Renal cortex interstitium (tissue), 11 donors: ENCODE measurements around the gene COA1. TPM values are rescaled to one million over a fixed set of nuclear protein-coding genes. Genes with fewer than 3 reads are reported as not detected.
A peak's percentile ranks its signal among the peaks of the same experiment; 100 is the strongest.
"Not testable (repeated sequence)": the region's sequence is repeated elsewhere in the genome, so short reads cannot be mapped to it uniquely, and the experiment has no call there.

Experiments used
- DNase-seq, 11 donors: peaks; one replicate each; pipeline ENCODE4 v3.0.0-alpha.2; 2013; ENCODE audit warnings: low read depth in 9 of 11, low spot score in 4 of 11; ENCODE audit errors: extremely low read depth in 1 of 11
- polyA plus RNA-seq, 3 donors: library from polyadenylated mRNA; unstranded; fragments of 120-200 nt; gene quantifications; one replicate each; pipeline ENCODE4 v1.2.1, GENCODE V29; 2013; ENCODE audit not compliant: insufficient read length in 3 of 3

Gene COA1
- polyA plus RNA-seq, 3 donors, result 70.9 to 78.0 (median 72.4) TPM

GRCh38 chr7:43647673-43648472, 81.5 kb downstream of the COA1 start:
- no peak for DNase-seq

- no peak for DNase-seq
These were observed 82.0 kb downstream of the COA1 start for GRCh38 chr7:43647339-43647672.

DNA sequence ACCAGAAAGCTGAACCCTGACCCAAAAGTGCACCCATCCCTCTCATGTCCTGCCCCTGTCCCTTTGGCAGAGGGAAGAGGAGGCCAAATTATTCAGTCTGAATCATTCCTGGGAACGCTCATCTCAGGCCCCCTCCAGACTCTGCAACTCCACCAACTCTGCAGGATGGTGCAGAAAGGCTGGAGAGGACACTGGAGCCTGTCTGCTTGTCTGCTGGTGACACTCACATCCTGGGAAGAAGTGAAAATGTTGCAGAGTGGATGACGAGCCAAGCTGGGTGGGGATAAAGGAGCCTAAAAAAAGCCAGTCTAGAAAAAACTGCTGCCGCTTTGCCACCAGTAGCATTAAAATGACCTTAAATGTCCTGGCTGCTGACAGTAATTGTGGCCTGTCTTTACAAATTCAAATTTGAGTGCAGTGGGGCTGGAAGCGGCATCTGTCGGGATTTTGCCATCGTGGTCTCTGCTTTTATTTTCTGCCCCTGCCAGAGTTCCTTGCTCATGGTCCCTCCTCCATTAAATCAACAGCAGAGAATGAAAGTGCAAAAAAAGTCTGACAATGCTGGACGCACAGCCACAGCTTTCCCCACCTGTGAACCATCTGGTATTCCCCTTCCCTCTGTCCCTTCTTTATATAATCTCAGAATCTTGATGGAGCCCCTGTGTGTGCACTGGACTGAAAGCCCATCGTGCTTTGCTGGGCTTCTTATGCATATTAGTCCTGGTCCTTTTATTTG, 82.6 kb downstream of the COA1 start:
- DNase-seq, result no peak

DNA sequence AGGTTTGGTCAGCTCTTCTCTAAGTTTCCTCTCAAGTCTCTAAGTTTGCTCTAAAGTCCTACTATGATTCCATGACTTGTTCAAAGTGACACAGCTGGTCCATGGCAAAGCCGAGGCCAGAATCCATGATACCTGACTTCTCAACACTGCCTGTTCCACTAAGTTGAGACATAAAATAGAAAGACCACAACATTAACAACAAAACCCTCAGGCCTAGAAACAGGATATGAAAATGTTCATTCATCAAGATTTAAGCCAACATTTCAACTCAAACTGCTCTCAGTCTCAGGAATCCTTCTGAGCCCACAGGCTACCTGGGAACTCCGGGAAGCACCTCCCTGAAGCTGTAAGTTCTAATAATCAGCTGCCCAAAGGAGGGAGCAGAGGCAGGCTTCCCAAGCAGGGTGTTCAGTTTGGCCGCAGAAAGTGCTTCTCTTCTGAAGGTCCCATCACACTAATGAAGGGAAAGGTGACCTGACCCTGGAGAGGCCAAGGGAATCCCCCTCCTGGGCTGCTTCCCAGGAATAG, 83.6 kb downstream of the COA1 start:
- no peak for DNase-seq

DNA sequence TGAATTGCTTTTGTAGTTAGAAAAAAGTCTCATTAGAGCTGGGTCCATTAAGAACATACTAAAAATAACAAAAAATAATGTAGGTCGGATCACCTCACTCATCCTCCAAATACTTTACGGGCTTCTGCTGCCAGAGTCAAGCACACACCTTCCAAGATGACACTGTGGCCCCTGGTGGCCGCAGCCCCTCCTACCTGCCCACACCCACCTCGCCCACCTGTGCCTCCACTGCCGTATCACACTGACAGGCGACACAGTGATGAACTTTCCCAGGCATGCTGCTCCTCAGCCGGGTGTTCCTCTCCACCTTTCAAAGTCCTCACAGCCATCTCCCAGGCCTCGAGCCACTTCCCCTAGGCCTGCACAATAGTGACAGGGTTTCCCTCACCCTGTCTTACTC, 85.5 kb downstream of the COA1 start:
- no peak for DNase-seq

GRCh38 chr7:43642897-43643630, 86.3 kb downstream of the COA1 start:
- DNase-seq, result no peak

GRCh38 chr7:43640679-43641078, 88.6 kb downstream of the COA1 start:
- DNase-seq, result no peak

- DNase-seq, result peak in 8 of 11 donors; percentile 33 to 60 (median 46)
These were observed 89.3 kb downstream of the COA1 start for GRCh38 chr7:43639858-43640491.

DNA sequence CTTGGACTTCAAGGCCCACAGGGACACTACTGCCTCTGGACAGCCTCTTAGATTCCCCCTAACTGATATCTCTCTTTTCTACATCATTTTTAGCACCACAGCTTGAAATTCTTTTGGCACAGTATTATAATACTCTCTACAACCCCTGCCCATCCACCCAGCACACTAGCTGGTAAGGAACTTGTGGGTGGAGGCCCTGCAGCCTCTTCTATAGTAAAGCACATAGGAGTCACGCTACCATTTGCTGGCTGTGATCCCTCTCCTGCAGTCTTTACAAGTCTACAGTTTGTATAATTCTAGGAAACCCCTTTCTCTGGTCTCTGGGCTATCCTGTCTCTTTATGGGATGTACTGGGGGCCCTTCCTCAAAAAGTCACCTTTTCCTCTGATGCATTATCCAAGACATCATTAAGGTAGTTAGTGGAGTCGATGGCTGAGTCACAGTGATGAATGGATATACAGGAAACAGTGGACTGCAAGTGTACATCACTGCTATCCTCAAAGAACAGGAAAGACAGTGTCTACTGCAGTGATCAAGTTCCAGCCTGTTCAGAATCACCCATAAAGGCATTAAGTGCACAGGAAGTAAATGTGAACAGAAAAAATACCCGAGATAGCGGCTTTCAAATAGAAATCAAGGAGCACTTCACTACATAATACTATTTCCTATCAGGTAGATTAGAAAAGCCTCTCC, 92.1 kb downstream of the COA1 start:
- DNase-seq, result no peak

- DNase-seq, result no peak
These were observed 93.2 kb downstream of the COA1 start for GRCh38 chr7:43636093-43636492.

DNA sequence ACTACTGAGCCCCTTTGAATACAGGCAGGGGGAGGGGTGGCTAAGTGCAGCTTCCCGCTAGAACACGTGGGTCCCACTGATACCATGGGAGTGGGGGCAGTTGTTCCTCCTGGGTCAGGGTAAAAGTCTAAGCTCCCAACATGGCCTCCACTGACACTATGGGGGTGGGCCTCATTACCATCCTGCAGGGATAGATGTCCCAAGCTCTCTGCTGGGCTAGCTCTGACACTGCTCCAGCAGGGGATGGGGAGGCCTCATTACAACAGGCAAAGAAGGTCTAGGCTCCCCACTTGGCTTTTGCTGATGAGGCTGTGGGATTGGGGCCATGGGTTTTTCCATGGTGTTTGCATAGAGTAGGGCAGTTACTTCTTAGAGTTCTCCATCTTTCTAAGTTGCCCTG, 94.9 kb downstream of the COA1 start:
- no peak for DNase-seq

- no peak for DNase-seq
These were observed 96.6 kb downstream of the COA1 start for GRCh38 chr7:43632746-43633145.

GRCh38 chr7:43631559-43631958, 97.8 kb downstream of the COA1 start:
- no peak for DNase-seq

DNA sequence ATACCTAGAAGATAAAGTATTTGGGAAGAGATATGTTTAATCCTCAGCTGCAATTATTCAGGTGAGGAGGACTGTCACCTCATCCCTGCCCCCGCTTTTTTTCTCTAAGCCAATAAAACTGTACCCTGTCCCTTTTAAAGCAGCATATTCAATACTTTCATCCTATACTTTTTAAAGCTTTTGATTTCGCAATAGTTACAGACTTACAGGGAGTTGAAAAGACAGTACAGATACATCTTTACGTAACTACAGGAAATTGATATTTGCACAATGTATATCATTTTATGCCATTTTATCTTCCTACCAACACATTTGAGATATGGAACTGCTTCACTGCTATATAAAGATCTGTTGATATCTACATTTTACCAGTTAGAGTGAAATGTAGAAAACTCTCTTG, 98.8 kb downstream of the COA1 start:
- DNase-seq, result no peak

- DNase-seq, result no peak
These were observed 99.5 kb downstream of the COA1 start for GRCh38 chr7:43629857-43630256.

GRCh38 chr7:43628431-43628830, 100.9 kb downstream of the COA1 start:
- no peak for DNase-seq

GRCh38 chr7:43627798-43628197, 101.5 kb downstream of the COA1 start:
- not testable (repeated sequence) for DNase-seq

GRCh38 chr7:43626695-43627094, 102.6 kb downstream of the COA1 start:
- no peak for DNase-seq

GRCh38 chr7:43625980-43626379, 103.3 kb downstream of the COA1 start:
- DNase-seq, result no peak
